ENCODE results near the gene XRCC4.
"Not testable (repeated sequence)": the region's sequence is repeated elsewhere in the genome, so short reads cannot be mapped to it uniquely, and the experiment has no call there.

XRCC4 gene

DNA sequence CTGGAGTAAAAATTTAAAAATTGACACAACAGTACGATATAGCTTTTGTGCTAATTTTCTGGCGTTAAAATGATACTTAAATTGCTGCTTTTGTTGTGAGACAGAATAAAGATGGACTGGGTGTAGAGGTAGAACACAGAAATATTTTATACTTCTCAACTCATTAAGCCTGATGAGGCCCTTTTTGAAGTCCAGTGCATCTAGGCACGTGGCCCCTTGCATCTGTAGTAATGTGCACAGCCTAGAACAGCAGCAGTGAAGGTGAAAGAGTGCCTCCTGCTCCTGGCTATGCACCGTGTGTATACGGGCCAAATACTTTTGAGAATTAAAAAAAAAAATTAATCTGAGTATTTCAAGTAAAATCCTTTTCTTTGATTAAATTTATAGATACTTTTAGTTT lies 115.6 kb downstream of the XRCC4 start:
- no peak for DNase-seq

DNA sequence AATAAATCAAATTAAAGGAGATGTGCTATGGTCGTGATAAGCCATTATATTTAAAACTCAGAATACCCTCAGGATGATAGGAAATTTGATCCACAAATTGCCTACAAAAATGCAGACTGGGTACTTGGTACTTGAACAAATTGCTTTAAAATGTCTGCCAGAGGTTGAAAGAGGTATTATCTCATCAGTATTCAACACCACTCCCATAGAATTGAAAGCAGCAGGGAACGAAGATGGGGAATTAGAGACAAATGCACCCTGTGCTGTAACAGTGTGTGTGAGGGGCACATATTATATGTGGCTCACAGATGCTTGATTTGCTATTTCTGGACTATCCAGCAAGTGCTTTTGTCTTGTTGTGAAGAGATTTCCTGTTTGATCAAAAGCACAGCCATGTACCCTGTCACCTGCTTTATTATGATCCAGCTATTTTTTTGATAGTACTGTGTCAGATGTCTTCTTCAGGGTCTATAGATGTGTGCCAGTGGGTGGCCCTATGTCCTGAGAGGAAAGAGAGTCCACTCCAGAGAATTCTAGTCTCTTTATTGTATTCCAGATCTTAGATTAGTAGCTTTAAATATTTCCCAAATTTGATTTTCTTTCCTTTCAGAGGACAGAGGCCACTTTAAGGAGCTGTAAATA lies 120.1 kb downstream of the XRCC4 start:
- DNase-seq = no peak

DNA sequence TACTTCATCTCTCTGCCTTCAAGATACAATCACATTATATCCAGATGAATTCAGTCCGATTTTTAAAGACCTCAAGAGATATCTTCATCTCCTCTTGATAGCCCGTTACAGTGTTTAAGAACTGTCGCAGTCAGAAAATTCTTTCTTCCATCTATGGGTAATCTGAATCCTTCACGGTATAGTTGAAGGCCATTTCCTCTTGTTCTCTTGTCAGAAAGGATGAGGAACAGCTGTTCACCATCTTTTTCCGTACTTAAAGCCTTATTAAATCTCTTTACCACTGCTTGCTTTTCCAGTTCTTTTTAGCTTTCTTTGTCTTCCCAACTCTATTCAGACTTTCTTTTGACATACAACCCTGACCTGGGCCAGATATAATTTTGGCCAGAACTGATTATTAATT lies 121.8 kb downstream of the XRCC4 start:
- DNase-seq = no peak

DNA sequence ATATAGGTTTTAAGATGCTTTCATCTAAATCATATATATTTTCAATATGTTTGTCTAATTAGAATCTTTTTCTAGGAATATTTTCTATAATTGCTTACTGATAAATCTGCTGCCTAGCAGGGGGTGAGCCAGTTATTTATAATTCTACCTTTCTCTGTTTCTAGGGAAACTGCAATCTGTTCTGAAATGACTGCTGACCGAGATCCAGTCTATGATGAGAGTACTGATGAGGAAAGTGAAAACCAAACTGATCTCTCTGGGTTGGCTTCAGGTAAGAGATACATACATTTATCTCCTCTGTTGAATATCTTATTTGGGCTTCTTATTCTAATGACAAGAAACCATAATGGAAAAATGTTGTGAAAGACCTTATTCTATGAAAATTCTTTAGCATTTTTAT lies 127.3 kb downstream of the XRCC4 start:
- DNase-seq = no peak

DNA sequence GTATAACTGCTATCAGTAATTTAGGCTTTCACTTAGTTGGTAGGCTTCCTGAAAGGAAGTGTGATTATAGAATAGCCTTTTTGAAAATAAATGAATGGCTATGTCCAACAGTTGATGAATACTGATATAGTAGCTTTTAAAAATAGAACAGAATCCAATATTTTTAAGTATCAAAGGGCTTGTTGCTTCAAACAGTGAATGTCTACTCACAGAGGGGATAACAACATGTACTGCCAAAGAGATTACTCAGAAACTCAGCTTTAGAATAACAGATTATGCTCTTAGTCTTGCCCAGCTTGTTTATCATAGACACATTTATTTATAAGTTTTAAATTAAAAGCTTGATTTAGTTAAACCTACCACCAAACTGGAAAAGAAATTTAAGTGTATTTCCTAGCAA lies 132.6 kb downstream of the XRCC4 start:
- no peak for DNase-seq

DNA sequence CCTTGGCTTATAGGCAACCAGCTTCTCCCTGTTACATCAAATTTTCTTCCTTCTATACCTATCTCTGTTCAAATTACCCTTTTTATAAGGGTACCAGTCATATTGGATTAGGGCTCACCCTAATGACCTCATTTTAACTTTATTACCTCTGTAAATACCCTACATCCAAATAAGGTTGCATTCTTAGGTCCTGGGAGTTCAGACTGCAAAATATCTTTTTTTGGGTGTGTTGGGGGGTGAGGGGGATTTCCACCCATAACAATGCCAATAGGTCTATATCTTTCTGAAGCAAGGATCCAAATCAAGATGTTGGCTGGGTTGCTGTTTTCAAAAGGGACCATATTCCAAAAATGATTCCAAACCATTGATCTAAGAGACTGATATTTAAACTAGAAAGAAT lies 141.7 kb downstream of the XRCC4 start:
- DNase-seq = no peak

DNA sequence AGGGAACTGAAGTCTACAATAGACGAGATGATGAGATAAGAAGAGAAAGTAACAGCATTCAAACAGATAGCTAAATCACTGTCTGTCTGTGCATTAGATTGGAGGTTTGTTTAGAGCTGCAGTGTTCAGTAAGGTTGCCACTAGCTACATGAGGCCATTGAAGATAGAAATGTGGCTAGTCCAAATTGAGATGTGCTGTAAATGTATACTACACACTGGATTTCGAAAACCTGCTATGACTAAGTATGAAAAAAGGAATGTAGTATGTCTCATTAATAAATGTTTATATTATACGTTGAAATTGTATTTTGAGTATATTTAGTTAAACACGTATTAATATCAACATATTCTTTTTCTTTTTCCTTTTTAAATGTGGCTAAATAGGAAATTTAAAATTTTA lies 142.1 kb downstream of the XRCC4 start:
- DNase-seq = no peak

DNA sequence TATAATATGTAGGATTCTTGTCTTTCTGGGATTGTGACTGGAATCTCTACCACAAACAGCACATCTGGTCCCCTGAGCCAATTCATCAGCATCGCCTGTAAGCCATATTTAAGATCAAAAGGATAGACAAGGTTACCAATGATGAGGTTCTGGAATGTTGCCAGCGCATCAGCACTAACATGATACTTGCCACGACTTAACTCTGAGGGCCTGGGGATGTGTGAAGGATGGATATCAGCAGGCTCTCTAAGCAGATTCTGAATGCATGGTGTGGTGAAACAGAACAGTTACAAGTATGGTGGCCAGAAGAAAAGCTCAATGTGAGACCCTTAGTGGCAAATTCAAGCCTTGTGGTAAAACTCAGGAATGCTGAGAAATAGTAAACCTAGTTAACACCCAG lies 143.0 kb downstream of the XRCC4 start:
- DNase-seq = no peak

DNA sequence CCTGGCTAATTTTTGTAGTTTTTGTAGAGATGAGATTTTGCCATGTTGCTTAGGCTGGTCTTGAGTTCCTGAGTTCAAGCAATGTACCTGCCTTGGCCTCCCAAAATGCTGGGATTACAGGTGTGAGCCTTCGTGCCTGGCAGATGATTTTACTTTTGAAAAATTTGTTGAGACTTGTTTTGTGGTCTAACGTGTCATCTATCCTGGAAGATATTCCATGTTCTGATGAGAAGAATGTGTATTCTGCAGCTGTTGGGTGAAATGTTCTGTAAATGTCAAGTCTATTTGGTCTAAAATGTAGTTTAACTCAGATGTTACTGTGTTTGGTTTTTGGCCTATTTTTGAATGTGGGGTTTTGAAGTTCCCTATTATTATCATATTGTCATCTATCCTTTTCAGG lies 145.6 kb downstream of the XRCC4 start:
- no peak for DNase-seq

DNA sequence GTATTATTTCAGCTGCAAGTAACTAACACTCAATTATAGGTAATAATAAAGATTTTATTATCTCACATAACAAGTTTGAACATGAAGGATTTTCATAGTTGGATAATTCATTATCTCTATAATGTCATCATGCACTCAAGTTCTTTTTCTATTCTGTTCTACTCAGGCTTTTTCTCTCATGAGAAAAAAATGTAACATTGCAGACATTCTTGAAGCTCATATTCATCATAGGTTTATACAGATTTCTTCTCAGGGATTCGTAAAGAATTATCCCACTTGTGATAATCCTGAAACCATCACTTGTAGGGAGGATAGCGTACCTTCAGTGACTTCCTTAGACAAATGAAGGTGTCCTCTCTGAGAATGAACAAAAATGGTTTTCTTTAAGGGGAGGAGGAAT lies 150.3 kb downstream of the XRCC4 start:
- DNase-seq = no peak

DNA sequence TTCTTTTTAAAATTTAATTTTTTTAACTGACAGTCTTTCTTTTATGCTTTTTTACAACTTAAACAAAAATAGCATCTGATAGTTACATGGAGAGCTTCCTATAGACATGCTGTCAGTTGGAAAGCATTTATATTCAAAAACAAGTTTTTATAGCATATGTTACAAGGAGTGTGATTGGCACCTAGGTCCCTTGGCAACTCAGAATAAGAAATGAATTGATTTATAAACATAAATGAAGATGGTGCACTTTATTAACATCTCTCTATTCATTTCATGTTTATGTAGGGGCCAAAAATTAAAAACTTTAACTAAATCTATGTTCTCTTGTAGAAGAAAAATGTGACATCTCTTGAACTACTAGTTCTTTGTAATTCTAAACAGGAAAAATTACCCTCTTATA lies 153.2 kb downstream of the XRCC4 start:
- no peak for DNase-seq

DNA sequence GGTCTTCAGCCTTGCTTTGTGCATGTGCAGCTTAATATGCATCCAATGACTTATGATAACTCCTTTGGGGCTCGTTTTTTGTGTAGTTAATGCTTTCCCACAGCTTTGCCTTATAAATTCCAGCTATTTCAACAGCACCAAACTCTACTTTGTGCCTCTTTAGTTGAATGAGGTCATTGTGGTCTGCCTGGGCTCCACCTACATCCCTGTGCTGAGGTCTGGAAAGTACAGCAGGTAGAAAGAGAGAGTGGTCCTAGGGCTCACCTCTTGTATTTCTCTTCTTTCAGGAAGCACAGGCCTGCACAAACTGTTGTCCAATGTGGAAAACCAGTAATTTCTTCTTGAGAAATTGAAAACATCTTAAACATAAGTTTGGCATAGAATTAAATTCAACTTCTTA lies 167.2 kb downstream of the XRCC4 start:
- no peak for DNase-seq

DNA sequence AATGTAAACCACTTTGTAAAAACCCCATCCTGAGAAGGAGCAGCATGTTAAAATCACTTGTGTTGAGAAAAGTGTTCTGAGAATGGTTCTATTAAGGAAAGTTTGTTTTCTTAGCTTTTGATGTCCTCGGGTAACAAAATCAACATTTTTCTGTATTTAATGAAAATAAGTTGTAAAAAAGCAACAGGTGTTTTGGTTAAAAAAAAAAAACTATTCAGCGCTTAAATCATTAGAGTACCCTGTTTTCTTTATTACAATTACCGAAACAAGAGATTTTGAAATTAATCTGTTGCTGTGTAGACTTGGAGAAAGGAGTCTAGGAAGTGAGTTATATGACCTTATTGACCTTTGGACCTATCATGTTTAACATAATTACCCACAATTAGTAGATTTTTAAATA lies 167.7 kb downstream of the XRCC4 start:
- DNase-seq = no peak

DNA sequence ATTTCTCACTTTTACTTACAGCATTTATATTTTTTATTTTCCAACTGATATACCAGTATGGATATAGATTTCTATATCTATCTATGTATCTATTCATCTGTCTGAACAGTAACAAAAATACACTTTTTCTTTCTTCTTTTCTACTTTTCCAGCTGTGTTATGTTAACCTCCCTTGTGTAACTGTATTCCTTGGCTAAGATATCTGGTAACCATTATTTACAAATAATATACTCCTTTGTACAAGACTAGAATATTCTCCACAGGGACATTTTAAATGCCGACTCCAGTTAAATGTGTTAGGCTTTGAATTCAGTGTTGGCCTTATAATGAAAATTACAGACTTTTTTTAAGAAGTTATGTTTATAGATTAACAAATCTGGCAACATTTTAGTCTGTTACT lies 168.7 kb downstream of the XRCC4 start:
- DNase-seq = no peak

DNA sequence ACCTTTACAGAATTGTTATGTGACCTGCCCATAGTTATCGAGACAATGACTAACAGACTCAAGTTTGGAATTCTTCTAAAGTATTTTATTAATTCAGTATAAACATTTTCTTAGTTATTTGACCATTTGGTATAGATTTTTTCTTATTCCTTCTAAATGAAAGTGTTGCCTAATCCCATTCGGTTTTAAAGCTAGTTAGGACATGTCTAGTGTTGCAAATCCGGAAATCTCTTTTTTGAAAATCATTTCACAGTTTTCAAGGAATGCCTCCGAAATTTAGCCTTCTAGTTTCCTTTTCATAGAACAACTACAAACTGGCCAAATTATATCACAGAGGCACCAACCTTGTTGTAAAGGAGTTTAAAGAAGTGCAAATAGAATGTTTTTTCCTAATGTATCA lies 171.8 kb downstream of the XRCC4 start:
- no peak for DNase-seq

DNA sequence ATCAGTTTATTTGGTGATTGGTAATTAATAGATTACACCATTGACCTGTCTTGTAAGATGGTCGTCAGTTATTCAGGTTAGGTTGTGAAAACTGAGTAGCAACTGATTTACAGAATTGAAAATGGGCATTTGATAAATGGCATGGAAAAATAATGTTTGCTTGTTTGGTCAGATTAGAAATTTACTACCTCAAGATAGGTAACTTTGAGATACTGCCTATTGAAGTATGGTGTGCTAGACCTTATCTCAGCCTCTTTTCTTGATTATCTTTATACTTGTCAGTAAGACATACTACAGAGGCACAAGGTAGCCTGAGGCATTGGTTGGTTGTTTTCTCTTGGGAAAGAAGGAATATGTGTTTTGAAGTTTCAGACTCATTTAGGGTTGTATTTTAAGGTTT lies 174.5 kb downstream of the XRCC4 start:
- no peak for DNase-seq

DNA sequence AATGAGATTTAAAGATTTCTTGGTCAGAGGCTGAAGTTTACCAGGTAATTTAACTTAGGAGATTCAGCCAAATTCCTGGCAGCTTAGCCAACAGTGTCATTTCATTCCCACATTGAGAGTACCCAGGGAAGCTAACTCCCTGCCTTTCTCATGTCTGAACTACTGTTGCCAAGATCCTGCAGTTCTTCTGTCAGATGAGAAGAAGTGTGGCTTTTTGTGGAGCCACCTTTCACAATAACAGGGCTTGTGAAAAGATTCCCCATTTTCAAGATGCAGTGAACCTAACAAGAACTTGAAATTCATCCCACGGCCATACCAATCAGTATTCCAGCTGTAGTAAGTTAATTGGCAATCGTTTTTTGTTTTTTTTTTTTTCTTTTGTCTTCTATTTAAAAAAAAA lies 176.4 kb downstream of the XRCC4 start:
- no peak for DNase-seq

DNA sequence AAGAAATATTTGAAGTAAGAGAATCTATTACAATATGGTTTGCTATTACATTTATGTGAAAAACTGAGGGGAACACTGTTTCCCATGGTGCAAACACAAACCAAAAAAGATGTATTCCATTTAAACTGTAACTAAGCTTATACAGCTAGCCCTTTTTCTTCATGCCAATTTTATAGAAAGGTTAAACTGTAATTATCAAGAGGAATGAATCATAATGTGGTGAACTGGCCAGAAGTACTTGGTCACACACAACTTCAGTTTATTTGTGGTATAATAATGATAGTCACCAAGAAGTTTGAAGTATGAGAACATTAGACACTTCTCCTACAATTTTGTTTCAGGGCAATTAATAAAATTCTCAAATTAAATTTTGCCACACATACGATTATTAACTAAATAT lies 177.9 kb downstream of the XRCC4 start:
- DNase-seq = no peak

DNA sequence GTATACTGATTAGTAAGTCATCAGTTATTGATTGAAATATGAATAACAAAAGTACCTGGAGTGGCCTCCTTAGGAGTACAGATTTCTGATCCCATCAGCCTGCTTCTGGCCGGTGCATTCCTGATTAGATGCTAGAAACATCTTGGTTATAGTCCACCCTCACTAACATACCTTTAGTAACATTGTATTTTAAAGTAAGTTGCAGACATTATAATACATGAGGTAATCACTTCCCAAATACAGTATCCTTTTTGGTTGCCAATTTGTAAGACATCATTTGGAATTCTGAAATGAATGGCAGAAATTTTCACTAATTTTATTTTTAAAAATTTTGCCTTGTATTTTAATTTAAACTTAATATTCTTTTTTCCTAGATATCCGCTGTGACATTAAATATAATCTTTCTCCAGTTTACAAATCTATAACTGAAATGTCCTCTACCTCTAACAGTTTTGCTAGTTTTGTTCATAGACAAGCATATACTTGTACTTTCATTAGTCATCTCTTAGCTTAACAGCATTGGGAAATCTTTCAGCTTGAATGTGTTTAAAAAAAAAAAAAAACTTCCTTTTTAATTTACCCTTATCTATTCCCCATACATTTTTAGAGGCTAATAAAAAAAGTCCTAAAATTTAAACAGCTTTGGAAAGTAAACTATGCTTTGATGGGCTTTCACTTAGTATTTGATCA lies 178.9 kb downstream of the XRCC4 start:
- DNase-seq = peak; percentile 31 to 39

DNA sequence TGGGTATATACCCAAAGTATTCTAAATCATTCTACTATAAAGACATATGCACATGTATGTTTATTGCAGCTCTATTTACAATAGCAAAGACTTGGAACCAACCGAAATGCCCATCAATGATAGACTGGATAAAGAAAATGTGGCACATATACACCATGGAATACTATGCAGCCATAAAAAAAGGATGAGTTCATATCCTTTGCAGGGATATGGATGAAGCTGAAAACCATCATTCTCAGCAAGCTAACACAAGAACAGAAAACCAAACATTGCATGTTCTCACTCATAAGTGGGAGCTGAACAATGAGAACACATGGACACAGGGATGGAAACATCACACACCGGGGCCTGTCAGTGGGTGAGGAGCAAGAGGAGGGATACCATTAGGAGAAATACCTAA lies 180.3 kb downstream of the XRCC4 start:
- not testable (repeated sequence) for DNase-seq

DNA sequence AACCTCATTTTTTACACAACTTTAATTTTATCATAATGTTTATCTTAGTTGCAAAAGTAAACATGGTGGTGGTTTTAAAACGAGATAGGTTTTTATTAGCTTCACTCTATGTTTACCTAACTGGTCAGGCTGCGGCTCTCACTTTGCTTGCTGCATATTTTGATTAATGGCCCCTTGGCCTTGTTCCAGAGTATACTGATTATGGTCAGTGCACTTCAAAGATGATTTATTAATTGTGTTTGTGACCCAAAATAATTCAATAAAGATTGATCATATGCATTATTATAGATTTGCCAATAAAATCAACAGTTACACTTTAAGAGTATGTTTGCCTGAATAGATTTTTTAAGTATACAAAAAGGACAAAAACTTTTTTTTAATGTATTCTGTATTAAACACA lies 188.0 kb downstream of the XRCC4 start:
- DNase-seq = no peak

DNA sequence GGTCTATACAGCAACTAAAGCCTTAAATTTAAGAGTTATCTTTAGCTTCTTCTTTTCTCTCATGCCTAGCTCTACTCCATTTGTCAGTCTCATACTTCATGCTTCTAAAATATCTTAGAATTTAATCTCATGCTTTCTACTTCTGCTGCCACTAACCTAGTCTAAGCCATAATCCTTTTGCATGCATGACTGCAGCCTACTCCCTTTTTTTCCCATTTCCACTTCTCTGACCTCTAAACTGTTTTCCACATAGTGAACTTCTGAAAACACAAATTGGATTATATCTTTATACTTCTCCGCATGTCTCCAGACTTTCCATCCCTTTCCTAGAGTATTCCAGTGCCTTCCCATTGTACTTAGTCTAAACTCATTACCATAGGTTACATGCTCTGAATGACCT lies 193.0 kb downstream of the XRCC4 start:
- no peak for DNase-seq

DNA sequence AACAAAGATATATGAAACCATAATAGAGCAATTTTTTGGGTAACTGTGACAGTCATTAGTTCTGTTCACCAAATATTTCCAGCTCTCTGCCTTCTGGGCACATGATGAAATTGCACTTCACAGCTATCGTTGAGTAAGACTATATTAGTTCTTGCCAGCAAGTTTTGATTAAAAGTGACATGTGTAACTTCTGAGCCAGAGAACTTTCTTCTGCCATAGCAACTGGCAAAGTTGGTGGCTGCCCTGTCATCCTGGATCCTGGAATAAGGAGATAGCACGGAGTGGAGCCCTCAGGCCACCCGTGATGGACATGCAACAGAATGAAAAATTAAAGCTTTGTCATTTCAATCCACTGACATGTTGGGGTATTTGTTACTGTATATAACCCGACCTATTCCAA lies 199.8 kb downstream of the XRCC4 start:
- no peak for DNase-seq

DNA sequence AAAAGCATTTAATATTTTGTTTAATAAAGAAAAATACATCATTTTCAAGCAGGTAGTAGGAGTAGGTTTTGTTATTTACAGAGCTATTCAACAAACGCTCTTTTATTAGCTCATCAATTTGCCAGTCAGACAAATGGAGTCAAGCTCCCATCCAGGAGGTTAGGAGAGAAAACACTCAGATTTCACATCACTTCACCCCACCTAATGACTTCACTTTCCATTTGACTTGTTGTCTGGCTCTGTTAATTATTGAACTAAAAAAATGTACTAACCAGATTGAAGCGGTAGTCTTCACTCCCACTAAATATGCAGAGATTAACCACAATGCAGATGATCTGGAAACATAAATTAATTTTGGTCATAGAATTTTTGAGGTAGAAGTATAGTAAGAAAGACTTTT lies 200.6 kb downstream of the XRCC4 start:
- DNase-seq = no peak

DNA sequence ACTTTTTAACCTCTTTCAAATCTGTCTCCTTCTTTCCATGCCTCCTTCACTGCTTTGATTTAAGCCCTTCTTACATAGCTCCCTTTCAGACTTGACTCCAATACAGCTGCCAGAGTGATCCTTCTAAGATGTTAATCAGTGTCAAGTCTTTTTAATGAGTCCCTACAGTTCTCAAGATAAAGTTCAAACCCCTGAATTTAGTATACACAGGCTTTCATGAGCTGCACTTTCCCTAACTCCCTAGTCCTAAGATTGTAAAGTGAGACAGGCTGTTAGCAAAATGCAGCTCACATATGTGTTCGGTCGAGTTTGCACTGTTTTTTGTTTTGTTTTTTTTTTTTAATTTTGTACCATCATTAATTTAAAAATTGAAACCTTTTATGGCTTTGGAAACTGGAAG lies 203.8 kb downstream of the XRCC4 start:
- DNase-seq = no peak

Data from AML-193 (cell line).